Esophagus squamous epithelium (tissue), 5 donors: Measurements from ENCODE around the gene AXIN1. TPM values are rescaled to one million over a fixed set of nuclear protein-coding genes. Genes with fewer than 3 reads are reported as not detected.

Source experiments
- DNase-seq: peaks from one replicate; lab custom pipeline; 2025; lab: John Stamatoyannopoulos, UW
- H3K27ac ChIP-seq, 4 donors: fragments of 200-600 bp; sonication (generic); one replicate each; pipeline ENCODE4 v1.5.1; 2016 to 2019; ENCODE audit warnings: mild to moderate bottlenecking in 1 of 4
- H3K27me3 ChIP-seq, 4 donors: fragments of 200-600 bp; sonication (generic); 1 replicate in 3 of 4; 2 replicates in 1 of 4; pipeline versions ENCODE4 v1.5.1 to v1.6.0; 2017 to 2021; ENCODE audit warnings: antibody characterized with exemption in 1 of 4
- H3K36me3 ChIP-seq, 3 donors: fragments of 200-600 bp; sonication (generic); one replicate each; pipeline ENCODE4 v1.5.1; 2016 to 2019
- H3K4me1 ChIP-seq, 3 donors: fragments of 200-600 bp; sonication (generic); one replicate each; pipeline ENCODE4 v1.5.1; 2017 to 2019
- H3K4me3 ChIP-seq, 4 donors: fragments of 200-600 bp; sonication (generic); 1 replicate in 3 of 4; 2 replicates in 1 of 4; pipeline ENCODE4 v1.5.1; 2016 to 2019; ENCODE audit warnings: mild to moderate bottlenecking in 2 of 4, moderate library complexity in 1 of 4
- H3K9me3 ChIP-seq, 3 donors: fragments of 200-600 bp; sonication (generic); one replicate each; pipeline ENCODE4 v1.5.1; 2016 to 2019
- CTCF ChIP-seq, 6 experiments: fragments of 450-650 bp in 4 of 6; fragments of 200-600 bp in 2 of 6; sonication (generic) in 2 of 6; IDR thresholded peaks; one replicate each; pipeline ENCODE4 v1.5.1; 2016 to 2019; ENCODE audit warnings: antibody characterized with exemption in 6 of 6, mild to moderate bottlenecking in 4 of 6, moderate library complexity in 4 of 6
- POLR2A ChIP-seq, 4 donors: fragments of 450-650 bp; IDR thresholded peaks; one replicate each; pipeline ENCODE4 v1.6.1; 2017; ENCODE audit warnings: antibody characterized with exemption in 4 of 4, mild to moderate bottlenecking in 4 of 4, moderate library complexity in 3 of 4
- WGBS, 2 donors: methylation state at CpG; one replicate each; pipeline ENCODE4 v1.1.5; 2018; 5-methylcytosine and 5-hydroxymethylcytosine counted together
- intact Hi-C: fragments of 100-400 bp; cut with DNase I; formaldehyde crosslinking; loops from one replicate; pipeline ENCODE4 v1.15.0; 2022
- total RNA-seq, 4 donors: library from RNA; depleted of rRNA; stranded (reverse); fragments of >200 nt; gene quantifications; one replicate each; pipeline ENCODE4 v1.1.0, GENCODE V29; 2016
- donor health status: DM: yes; HTN: yes; CAD: no.

The AXIN1 gene
- total RNA-seq, 4 donors from 2014 or later, result 17.8 to 32.2 (median 22.2) TPM

GRCh38 chr16:290015-290680 is 62.4 kb downstream of the AXIN1 start:
- H3K36me3 ChIP-seq, result peaks cover 14 to 82% (median 30%) of the 10 kb centered on the region in 3 donors
- H3K27me3 ChIP-seq, result no peaks in the 10 kb centered on the region
- no peaks in the 10 kb centered on the region for H3K9me3 ChIP-seq
- TF ChIP-seq POLR2A (IDR thresholded peaks at IDR 0.05), result no peak
- no peak for TF ChIP-seq CTCF (IDR thresholded peaks at IDR 0.05)
- DNase-seq, result no peak
- no peaks in the 10 kb centered on the region for H3K4me1 ChIP-seq
- no peak overlapping the region for H3K4me3 ChIP-seq
- H3K27ac ChIP-seq, result no peak overlapping the region
- WGBS, 2 donors, result 100% methylated on average over 4 of the region's 25 CpGs; no CpG with 5 or more reads in 1 of the 2 donors
- intact Hi-C loops, result no loop called here

GRCh38 chr16:289395-289997 is 63.0 kb downstream of the AXIN1 start:
- Histone ChIP-seq H3K4me3 (no peak overlapping the region), H3K9me3 (no peaks in the 10 kb centered on the region), H3K36me3 (peaks cover 14 to 81% (median 30%) of the 10 kb centered on the region in 3 donors), H3K27ac (no peak overlapping the region), H3K27me3 (no peaks in the 10 kb centered on the region), H3K4me1 (no peaks in the 10 kb centered on the region)
- intact Hi-C loops, result no loop called here
- TF ChIP-seq POLR2A (IDR thresholded peaks at IDR 0.05), result no peak
- no peak for TF ChIP-seq CTCF (IDR thresholded peaks at IDR 0.05)
- 73 to 100% methylated on average over 1 to 3 of the region's 22 CpGs for WGBS, 2 donors
- DNase-seq, result no peak

GRCh38 chr16:287981-288920 is 64.3 kb downstream of the AXIN1 start:
- DNase-seq, result no peak
- TF ChIP-seq CTCF (IDR thresholded peaks at IDR 0.05) (no peak), POLR2A (IDR thresholded peaks at IDR 0.05) (no peak)
- 83 to 93% methylated on average over 1 to 19 of the region's 33 CpGs for WGBS, 2 donors
- H3K4me3 ChIP-seq, result no peak overlapping the region
- H3K36me3 ChIP-seq, result peaks cover 12 to 71% (median 30%) of the 10 kb centered on the region in 3 donors
- peaks cover 0 to 6% (median 0%) of the 10 kb centered on the region in 4 donors for H3K27me3 ChIP-seq
- intact Hi-C loops, result no loop called here
- H3K4me1 ChIP-seq, result no peaks in the 10 kb centered on the region
- H3K27ac ChIP-seq, result no peak overlapping the region
- H3K9me3 ChIP-seq, result no peaks in the 10 kb centered on the region

- intact Hi-C loops, result no loop called here
- 71 to 77% methylated on average over 8 to 11 of the region's 16 CpGs for WGBS, 2 donors
- TF ChIP-seq POLR2A (IDR thresholded peaks at IDR 0.05) (no peak), CTCF (IDR thresholded peaks at IDR 0.05) (peak in 1 of 6 experiments; percentile 30)
- Histone ChIP-seq H3K36me3 (peaks cover 8 to 62% (median 30%) of the 10 kb centered on the region in 3 donors), H3K4me3 (no peak overlapping the region), H3K27me3 (peaks cover 0 to 15% (median 0%) of the 10 kb centered on the region in 4 donors), H3K9me3 (no peaks in the 10 kb centered on the region), H3K27ac (no peak overlapping the region), H3K4me1 (no peaks in the 10 kb centered on the region)
- DNase-seq, result no peak
These were observed 65.2 kb downstream of the AXIN1 start for GRCh38 chr16:287298-287811.
